GM19099 (cell line): ENCODE measurements around the gene SLC37A3.

Experiments
- POLR2A ChIP-seq: IDR thresholded peaks from 3 replicates; pipeline ENCODE4 v1.6.1; 2011; ENCODE audit warnings: low read depth; ENCODE audit not compliant: insufficient read length; ENCODE audit errors: extremely low read depth

Gene SLC37A3

DNA sequence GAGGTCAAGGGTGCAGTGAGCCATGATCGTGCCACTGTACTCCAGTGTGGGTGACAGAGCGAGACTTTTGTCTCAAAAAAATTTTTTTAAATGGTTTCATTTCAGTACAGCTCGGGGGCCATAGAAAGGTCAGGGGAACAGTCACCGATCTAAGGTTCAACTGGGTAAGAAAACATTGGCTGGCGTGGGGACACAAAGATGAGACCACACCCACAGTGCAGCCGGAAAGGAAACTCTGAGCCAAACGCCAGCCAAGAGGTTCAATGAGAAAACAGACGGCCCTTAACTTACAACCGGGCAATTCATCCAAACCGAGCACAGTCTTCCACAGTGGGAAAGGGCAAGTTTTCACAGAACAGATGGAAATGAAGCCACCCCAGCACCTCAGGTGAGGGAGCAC, 65.1 kb downstream of the SLC37A3 start:
- TF ChIP-seq POLR2A = no peak

DNA sequence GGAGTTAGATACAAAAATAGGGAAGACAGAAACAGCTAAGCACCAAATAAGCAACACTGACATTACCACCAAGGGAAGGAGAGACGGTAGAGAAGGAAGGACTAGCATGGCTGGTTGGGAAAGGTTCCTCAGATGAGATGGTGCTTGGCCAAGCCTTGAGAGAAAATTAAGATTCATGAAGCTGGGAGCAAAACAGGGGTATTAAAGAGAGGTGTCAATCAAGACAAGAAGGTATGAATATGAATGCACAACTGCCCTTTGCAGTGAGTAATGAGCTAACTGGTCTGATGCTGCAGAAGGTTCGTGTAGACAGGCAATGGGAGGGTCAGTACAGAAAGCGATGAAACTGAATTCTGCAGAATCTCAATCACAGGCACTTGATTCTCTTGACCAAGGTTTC, 67.7 kb downstream of the SLC37A3 start:
- no peak for TF ChIP-seq POLR2A

- TF ChIP-seq POLR2A = no peak
These were observed 68.2 kb downstream of the SLC37A3 start for GRCh38 chr7:140330128-140330527.

DNA sequence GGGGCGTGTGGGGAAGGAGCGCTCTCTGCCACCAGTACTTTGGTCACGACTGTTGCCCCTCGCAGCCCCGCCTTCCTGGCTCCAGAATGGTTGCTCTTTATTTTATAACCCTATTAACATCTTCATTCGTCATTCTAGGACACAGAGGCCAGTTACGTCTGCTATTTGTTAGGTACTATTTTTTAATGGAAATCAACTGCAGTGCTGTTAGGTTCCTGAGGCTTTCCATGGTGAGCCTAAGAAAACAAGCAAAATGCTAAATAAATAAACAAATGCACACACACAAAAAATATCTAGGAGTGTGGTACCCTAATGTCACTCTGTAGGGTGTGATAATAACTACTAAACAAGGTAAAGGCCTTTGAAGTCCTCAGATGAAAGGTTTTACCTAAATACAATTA, 71.1 kb downstream of the SLC37A3 start:
- TF ChIP-seq POLR2A = no peak

DNA sequence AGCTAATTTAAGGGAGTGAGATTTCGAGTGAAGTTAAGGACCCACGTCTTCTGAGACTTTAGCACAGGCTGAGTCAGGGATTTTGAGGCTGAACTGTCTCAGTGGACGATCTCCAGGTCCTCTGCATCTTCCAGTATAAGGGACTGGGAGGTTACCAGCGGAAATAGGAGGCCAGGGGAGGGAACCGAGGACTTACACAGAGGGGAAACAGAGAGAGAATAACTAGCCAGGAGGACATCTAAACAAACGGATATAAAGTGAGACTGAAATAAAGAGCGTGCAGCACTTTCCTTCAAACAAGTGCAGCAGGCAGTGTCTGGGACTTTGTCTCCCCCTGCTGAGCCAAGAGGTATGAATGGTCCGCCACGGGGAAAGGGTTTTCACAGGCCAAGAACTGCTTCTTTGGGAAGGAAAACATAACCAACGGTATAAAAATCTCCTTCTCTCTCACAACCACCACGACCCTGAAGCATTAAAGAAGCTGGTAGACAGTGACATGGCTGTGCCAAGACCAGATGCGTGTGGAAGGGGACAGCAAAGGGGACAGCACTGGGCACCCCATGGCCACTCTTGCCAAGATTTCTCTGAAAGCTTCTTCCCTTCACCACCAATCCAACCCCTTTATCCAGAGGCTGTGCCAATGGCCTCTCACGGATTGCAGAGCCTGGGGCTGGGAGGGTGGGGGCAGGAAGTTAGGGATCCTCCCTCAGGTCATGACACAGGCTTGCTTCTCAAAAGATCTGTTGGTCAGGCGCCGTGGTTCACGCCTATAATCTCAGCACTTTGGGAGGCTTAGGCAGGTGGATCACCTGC, 72.0 kb downstream of the SLC37A3 start:
- TF ChIP-seq POLR2A = no peak

- TF ChIP-seq POLR2A = no peak
These were observed 72.7 kb downstream of the SLC37A3 start for GRCh38 chr7:140325600-140325999.

DNA sequence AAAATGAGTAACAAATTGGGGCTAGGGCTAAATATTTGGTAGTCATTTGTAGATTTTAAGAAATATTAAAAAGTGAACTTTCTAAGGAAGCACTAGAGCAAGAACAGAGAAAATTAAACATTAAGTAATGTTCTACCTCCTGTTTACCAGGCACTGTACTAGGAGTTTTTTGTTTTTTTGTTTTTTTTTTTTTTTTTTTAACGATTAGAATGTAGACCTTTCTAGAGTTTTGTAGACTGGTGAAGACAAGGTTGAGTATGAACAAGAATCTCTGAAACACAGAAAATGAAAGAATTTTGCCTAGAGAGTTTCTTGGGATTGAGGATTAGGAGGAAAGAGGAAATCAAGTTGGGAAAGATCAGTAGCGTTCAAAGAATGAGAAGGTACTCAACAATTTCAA, 73.6 kb downstream of the SLC37A3 start:
- TF ChIP-seq POLR2A = no peak

DNA sequence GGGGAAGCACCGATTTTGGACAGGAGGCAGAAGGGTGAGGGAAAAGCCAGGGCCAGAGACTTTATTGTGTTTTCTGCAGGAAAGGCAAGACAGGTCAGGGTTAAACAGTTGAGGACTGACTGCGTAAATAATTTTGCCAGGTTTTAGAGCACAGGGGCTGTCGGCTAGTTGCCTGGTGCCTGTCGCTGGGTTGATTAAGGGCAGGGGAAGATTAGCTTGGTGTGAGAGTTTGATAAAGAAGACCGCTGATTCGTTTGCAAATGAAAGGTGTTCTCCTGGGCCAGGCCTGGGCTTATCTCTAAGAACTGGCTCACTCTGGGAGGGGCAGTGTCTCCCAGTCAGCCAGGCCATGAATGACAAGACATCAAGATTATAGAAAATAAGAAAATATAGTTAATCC, 75.6 kb downstream of the SLC37A3 start:
- no peak for TF ChIP-seq POLR2A

- no peak for TF ChIP-seq POLR2A
These were observed 80.3 kb downstream of the SLC37A3 start for GRCh38 chr7:140317999-140318398.

DNA sequence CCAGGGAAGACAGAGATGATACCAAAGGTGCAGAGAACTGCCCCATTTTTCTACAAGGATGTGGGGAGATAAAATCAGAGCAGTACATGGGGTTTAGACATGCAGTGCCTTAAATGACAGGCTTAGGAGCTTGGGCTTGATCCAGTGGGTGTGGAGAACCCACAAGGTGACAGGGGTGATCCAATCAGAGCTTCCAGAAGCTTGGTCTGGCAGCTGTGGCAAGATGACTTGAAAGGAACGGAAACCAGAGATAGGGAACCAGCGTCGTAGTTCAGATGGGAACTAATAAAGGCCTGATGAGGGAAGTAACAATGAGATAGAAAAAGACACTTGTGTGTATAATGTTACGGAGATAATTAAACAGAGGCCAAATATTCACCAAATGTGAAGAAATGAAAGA, 80.7 kb downstream of the SLC37A3 start:
- TF ChIP-seq POLR2A = no peak

- TF ChIP-seq POLR2A = no peak
These were observed 82.1 kb downstream of the SLC37A3 start for GRCh38 chr7:140316165-140316661.

DNA sequence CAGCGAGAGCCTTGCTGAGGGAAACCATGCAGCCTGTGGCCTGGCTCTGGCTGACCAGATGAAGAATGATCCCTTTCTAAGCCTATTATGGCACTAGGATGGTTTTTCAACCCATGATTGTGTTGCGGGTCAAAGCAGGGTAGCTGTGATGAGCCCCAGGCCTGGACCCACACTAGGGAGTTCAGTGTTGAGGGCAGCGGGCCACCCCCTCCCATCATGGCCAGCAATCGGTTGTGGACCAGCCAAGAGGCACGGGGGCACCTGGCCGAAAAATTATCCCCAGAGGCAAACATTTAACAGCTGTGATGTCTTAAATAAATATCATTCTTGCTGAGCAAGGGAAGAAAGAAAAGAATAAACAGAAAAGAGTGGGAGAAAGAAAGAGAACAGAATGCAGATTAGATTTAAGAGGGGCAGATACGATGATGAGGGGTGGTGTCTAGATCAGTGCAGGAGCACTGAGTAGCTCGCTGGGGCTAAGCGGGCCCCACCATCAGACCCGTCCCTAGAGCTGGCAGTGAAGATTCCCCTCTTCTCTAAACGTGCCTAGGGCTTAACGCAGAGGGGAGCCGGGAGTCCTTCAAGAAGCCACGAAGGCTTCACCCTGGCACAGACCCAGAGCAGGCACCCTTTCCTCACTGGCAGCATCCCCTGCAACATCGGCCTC, 82.7 kb downstream of the SLC37A3 start:
- no peak for TF ChIP-seq POLR2A

- TF ChIP-seq POLR2A = no peak
These were observed 83.5 kb downstream of the SLC37A3 start for GRCh38 chr7:140314573-140315480.

GRCh38 chr7:140312141-140312846, 86.0 kb downstream of the SLC37A3 start:
- no peak for TF ChIP-seq POLR2A
